Daoy (cell line): ENCODE measurements around the gene DDX4. TPM values are rescaled to one million over a fixed set of nuclear protein-coding genes. Genes with fewer than 3 reads are reported as not detected.
"Not testable (repeated sequence)": the region's sequence is repeated elsewhere in the genome, so short reads cannot be mapped to it uniquely, and the experiment has no call there.

Source experiments
- DNase-seq: peaks from one replicate; pipeline ENCODE4 v3.0.0-alpha.2; 2015; ENCODE audit warnings: low read depth
- total RNA-seq: library from RNA; depleted of rRNA; stranded (reverse); fragments of >200 nt; shearing (Covaris generic); gene quantifications from 2 replicates; pipeline ENCODE4 v1.2.3, GENCODE V29; 2014; rRNA removed

DDX4 gene
- total RNA-seq: not detected in 2 replicates

DNA sequence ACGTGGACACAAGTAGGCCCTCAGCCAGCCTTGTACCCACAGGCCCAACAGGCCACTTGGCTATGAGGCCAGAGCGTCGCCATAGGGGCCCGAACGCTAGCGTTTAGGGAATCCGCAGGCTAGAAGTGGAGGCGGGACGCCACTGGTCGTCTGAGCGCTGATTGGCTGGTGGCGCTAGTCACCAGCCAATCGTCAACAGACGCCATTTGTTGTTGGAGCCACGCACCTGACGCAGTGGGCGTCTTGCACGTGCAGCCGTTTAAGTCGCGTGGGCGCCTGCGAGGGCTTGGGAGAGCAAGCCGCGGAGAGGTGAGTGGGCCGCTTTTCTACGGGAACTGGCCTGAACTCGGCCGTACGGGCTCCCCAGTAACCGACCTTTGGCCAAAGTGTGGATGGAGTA lies at the start of gene DDX4:
Gene DDX4, plus strand, starts transcription at position 269 of the 400 bp plus-strand sequence. CDS start 903 bp downstream, outside the sequence.
- no peak for DNase-seq

DNA sequence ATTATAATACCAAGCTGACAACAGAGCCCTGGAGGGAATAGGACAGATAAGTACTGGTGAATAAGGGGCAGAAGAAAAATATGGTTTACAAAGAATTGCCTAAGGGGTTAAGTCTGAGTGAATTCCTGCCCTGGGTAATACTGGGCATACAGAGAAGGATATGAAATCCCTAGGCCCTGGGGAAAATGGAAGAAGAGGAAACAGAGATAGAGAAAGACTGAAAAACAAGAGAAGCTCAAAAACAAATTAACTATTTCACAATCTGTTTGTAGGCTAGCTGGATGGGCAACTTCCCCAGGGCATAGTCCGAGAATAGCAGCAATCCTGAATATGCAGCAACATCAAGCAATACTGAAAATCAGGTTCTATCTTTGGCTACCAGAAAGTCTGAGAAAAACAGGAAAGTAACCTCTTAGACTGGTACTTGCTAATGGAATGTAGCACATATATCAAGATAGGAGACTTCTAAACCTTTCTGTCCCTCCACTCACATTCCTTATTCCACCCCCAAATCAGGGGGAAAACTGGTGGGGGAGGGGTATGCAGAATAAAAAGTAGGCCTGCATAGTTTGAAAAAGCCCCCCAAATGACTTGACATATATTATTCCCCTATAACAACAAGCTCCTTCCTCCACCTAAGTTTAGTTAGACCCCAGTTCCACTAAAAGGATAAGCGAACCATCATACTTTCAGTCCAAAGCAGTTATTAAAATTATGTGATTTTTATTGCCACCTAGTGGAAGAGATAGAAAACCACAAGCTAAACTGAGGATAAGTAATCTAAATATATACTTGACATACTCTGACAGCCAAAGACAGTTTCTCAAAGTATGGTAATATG lies 46.4 kb upstream of the DDX4 start:
- DNase-seq: no peak

DNA sequence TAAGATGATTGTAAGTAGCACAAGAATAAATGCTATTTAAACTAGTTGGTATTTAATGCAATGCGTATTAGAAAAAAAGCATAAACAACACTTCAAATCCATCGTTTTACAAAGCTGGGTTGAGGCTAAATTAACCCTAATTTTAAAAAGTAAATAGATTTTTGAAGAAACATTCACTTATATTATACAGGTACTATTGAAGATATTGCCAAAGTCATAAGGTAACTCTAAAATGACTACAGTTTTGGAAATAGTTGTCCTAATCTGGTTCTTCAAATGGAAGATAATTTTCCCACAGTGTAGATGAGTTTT lies 45.8 kb upstream of the DDX4 start:
- DNase-seq: no peak

DNA sequence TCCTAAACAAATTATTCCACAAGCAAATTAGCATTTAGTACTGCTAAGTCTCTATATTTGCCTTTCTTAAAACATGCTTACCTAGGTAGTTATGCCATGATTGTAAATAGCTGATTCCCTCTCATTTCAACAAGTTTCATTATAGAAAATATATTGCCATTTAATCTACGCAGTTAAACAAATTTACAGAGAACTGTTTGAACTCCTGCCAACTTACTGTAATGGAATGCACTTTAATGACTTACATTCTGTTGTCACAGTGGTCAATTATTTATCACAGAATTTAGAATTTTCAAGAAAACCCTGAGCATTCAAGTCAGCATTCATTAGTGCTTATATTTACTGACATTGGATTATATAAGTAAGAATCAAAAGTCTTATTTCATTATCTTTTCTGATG lies 45.4 kb upstream of the DDX4 start:
- no peak for DNase-seq

DNA sequence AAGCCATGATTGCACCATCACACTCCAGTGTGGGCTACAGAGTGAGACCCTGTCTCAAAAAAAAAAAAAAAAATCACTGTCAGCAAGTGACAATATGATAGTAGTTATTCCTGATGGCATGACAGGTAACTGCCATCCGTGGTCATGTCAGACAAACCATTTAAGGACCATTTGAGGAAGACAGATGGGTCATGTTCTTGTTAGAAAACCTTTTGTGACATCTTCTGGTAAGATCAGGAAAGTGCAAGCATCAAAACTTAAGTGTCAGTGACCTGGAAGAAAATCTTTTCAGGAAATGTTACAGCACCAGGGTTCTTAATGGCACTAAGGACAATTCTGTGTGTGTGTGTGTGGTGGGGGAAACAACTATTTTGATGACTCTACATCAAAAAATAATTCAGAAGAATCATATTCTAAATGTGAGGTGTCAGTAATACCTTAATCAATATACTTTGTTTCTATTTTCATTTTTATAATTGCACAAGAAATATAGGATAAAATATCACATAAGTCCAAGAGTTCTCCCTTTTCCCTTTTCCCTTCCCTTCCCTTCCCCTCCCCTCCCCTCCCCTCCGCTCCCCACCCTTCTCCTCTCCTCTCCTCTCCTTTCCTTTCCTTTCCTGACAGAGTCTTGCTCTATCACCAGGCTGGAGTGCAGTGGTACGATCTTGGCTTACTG lies 43.6 kb upstream of the DDX4 start:
- no peak for DNase-seq

DNA sequence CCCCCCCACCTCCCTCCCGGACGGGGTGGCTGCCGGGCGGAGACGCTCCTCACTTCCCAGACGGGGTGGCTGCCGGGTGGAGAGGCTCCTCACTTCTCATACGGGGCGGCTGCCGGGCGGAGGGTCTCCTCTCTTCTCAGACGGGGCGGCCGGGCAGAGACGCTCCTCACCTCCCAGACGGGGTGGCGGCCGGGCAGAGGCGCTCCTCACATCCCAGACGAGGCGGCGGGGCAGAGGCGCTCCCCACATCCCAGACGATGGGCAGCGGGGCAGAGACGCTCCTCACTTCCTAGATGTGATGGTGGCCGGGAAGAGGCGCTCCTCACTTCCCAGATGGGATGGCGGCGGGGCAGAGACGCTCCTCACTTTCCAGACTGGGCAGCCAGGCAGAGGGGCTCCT lies 41.2 kb upstream of the DDX4 start:
- DNase-seq: not testable (repeated sequence)

DNA sequence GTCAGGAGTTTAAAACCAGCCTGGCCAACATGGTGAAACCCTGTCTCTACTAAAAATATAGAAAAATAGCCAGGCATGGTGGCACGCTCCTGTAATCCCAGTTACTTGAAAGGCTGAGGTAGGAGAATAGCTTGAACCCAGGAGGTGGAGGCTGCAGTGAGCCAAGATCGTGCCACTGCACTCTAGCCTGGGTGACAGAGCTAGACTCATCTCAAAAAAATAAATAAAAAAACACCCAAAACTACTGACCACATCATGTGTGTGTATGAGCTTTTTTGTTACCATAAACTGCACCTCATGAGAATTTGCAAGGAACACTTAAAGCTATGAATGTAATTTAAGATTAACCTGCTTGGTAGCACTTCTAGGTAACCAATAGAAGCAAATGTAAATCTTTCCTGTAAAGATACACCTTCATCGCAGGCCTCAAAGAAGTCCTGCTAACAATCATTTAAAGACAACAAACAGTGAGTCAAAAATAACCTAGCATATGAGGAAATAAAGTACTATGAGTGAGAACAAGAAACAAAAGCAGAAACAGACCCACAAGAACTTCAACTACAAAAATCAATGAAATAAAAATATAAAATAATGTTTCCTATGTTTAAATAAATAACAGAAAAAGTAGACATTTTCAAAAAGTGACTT lies 38.7 kb upstream of the DDX4 start:
- no peak for DNase-seq

DNA sequence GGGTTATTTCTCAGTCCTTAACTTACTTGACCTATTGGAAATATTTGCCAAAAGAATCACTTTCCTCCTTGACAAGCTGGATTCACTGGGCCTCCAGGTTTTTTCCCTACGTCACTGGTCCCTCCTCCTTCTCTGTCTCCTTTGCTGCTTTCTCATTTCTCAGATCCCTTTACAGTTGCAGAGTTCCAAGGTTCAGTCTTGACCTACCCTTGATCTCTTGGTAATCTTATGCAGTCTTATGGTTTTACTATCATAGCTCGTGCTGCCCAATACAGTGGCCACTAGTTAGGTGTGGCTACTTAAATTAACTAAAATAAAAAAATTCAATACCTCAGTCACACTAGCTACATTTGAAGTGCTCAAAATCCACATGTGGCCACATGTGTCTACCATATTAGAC lies 37.1 kb upstream of the DDX4 start:
- no peak for DNase-seq

DNA sequence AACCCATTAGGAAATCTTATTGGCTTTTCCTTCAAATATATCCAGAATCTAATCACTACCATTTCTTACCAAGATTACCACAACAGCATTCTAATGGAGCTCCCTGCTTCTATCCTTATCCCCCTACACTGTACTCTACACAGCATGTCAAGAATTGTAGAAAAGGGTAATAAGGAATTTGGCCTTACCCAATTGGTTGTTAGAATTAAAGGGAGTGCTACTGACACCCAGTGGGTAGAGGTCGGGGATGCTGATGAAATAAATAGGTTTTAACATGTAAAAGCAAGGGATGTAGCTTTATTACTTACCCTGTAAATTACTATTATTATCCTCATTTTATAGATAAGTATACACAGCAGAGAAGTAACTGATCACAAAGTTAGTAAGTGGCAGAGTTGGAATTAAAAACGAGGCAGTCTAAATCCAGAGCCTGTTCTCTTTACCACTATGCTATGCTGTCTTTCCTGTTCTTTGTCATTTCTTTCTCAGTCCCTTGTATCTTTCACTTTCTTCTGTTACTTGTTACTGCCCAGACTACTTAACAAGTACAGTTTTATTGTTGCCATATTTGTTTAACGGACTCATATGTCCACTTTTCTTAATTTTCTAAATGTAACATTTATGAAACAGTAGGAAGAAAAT lies 36.3 kb upstream of the DDX4 start:
- no peak for DNase-seq

DNA sequence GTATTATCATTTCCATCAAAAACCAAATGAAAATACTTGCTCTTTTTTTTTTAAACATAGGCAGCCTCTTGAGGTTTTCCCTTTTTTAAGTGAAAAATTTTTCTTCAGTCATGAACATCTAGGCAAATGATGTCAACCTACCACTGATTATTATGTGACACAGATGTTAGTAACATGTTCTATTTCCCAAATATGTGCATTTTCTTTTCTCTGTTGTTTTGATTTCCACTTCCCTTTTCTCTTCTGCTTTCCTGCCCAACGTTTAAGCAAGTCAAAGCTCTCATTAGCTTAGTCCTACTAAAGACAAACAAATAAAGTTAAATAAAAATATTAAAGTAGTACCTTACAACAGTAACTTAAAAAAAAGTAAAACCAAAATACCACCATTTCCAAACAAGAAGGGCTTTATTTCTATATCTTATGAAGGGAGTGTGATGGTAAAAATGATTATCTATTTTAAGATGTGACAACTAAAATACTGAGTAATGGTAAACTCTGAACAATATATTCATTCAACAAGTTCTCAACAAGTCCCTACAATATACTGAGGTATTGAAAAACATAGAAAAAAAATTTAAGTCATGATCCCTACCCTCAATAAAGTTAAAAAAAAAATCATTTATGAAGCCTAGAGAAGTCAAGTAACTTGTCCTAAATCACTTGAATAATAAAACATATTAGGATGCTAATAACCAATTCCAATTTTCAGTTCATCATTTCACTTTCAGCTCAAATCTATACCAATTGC lies 35.1 kb upstream of the DDX4 start:
- DNase-seq: no peak

DNA sequence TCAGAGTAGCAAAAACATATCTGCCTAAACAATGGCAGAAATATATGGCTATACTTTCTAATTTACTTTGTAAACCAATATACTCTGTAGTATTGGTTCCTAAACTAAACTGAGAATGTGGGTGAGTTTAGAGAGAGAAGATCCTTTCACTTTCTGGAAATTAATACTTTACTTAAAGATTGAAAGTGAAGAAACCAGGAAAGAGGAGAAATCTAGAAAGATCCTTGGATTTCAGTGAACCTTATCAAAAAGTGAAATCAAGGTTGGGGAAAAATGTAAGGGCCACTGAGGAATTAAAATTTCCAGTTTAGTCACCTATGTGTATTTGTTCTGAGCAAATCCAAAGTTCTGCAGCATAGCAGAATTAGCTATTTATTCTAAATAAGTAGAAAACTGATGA lies 31.6 kb upstream of the DDX4 start:
- DNase-seq: no peak

DNA sequence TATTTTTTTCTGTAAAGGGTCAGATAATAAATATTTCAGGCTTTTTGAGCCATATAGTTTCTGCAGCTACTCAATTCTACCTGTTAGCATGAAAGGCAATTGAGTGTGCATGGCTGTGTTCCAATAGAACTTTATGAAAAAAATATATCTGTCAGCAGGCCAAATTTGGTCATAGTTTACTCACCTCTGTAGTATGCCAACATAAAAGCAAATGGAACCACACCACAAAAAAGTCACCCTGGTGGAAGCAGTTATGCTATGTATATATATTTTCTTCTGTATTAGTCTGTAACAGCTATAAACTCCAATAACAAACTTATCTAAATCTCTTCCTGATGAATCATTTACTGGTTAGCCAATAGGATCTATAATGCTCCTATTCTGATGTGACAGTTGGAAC lies 29.1 kb upstream of the DDX4 start:
- peak; percentile 15 for DNase-seq

DNA sequence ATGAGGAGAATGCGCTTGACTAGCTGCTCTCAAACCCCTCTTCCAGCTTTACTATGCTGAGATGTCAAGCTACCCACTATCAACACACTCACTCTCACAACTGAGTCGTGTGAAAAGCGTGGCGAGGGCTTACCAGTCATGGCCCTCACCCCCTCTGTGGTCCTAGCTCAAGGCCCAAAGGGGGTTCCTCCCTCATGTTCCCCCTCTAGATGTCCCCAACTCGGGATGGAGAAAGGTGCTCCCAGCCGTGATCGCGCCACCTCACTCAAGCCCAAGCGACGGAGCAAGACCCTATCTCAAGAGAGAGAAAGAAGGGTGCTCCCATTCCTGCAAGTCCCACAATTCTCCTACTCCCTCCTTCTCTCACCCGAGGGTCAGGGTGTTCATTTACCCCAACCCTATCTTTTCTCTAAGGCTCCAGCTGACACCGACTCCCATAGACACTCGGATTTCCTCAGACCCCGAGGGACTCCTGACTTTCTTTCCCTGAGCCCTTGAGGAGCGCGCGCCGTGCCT lies 26.3 kb upstream of the DDX4 start:
- DNase-seq: no peak

DNA sequence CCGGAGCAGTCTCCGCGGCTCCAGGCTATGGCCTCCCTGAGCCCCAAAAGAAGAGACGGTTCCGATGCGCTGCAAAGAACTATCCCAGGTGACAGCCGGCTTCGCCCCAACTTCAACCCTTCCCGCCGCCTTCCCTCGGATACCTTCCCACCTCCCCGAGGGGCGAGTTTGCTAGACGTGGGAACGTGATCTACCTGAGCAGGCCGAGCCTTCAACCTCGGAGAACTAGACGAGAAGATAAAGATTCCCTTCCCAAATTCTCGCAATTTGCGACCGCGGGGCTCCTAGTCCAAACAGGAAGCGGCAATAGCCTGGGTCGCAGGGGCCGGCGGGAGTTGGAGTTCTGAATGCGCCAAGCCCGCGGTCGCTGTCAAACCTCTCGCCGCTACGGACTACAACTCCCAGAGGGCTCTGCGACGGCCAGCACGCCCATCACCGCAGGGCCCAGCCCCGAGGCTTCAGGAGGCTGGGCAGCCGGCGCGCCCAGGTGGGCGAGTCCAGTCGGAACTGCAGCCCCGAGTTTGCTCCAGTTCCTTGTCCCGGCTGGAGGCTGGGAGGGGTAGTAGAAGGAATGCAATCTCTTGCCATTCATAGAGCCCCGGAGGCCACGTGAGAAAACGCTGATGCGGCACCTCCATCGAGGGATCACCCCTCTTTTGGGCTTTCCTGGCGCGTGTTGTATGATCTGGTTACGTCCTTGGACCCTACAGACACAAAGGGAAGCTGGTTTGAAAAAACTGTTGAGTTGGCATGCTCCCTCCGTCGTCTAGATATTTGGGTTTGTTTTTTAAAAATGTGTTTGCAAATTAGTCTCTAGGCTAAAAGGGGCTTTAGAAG lies 25.6 kb upstream of the DDX4 start, which contains the start of gene SLC38A9:
Gene SLC38A9, minus strand, starts transcription at position 302 of the 837 bp plus-strand sequence. CDS start 14,366 bp downstream, outside the sequence.
- peak; percentile 98 for DNase-seq

DNA sequence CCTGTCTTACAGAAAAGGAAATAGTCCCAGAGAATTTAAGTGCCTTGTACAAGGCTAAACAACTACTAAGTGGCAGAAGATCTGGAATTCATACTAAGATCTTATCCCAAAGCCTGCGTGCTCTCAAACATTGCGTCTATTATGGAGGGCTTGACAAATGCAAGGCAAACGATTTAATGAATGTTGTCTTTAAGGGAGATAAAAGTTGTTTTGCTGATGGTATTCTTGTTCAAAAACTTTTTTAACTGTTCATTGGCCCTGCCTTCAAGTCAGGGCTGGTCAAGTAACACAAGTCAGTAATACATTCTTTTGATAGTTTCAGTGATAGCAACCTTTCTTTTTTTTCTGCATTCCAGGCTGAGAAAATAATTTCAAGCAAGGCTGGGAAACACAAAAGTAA lies 24.0 kb upstream of the DDX4 start:
- DNase-seq: no peak

DNA sequence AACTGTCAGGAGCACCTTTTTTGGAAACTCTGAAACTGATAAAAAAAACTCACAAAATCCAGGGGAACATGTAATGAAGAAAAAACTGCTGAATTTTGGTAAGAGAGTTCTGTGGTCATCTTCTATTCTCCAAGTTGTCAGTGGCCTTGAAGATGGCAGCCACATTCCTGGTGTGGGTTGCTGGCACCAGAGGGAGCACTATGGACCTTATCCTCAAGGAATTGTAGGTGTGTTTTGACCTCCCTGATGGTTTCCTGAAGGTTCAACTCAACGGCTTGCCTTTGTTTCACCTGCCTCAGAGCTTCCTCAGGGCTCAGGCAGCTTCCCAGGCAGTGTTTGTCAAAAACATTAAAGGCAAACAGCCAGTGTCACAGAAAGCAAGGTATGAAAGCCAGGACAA lies 23.5 kb upstream of the DDX4 start:
- DNase-seq: peak; percentile 11

DNA sequence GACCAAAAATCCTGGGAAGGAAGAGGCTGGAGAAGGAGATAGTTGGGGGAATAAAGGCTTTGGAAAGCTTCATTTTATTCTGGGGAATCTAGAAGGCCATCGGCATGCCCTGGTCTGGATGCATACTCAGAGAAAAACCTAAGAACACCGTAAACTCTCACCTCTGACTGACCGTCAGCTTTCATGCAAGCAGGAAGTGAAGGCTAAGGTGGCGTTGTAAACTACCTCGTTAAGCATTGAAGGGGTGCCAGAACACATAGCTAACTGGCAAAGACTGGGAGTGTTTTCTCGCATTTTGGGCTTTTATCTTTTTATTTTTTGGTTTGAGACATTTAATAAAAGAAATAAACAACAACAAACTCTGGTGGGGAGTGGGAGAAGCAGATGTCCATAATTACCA lies 23.1 kb upstream of the DDX4 start:
- no peak for DNase-seq

DNA sequence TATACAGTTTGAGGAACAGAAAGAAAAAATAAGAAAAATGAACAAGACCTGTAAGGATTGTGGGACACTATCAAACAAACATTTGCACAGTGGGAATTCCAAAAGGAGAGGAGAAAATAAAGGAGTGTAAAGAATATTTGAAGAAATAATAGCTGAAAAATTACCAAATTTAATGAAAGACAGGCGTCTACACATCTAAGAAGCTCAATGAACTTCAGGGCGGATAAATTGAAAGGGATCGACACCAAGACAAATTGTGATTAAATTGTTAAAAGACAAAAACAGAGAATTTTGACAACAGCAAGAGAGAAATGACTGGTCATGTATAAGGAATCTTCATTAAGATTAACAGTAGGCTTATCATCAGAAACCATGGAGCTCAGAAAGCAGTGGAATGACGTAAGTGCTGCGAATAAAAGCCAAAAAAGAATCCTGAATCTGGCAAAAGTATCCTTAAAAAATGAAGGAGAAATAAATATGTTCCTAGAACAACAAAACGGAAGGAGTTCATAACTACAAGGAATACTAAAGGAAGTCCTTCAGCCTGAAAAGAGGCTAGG lies 22.3 kb upstream of the DDX4 start:
- no peak for DNase-seq

DNA sequence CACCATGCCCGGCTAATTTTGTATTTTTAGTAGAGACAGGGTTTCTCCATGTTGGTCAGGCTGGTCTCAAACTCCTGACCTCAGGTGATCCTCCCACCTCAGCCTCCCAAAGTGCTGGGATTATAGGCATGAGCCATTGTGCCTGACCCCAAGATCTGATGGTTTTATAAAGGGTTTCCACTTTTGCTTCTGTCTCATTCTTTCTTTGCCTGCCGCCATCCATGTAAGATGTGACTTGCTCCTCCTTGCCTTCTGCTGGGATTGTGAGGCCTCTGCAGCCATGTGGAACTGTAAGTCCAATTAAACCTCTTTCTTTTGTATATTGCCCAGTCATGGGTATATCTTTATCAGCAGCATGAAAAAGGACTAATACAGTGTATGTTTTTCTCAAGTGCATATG lies 18.8 kb upstream of the DDX4 start:
- DNase-seq: not testable (repeated sequence)

DNA sequence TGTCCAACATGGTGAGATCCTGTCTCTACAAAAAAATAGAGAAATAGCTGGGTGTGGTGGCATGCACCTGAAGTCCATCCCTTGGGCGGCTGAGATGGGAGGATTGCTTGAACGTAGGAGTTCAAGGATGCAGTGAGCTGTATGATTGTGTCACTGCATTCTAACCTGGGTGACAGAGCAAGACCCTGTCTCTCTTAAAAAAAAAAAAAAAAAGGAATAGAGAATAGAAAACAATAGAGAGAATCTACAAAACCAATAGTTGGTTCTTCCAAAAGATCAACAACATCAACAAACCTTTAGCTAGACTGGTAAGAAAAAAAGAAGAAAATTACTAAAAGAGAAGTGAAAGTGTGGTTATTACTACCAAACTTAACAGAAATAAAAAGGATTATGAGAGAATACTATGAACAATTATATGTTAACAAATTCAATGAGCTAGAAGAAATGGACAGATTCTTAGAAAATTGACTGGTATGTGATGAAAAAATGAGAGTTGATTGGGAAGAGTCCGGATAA lies 17.6 kb upstream of the DDX4 start:
- no peak for DNase-seq
